Activated T-helper 9 cell treated with anti-CD3 and anti-CD28 coated beads, Interleukin-2, amount 50 U/mL, for 16 hours (primary cell): Measurements from ENCODE around the gene LRP5.

ENCODE experiments used
- DNase-seq: peaks from one replicate; pipeline ENCODE4 v3.0.0-alpha.2; 2020; ENCODE audit warnings: low read depth

LRP5 gene

GRCh38 chr11:68309621-68310185, 2.7 kb upstream of the LRP5 start:
- no peak for DNase-seq

DNA sequence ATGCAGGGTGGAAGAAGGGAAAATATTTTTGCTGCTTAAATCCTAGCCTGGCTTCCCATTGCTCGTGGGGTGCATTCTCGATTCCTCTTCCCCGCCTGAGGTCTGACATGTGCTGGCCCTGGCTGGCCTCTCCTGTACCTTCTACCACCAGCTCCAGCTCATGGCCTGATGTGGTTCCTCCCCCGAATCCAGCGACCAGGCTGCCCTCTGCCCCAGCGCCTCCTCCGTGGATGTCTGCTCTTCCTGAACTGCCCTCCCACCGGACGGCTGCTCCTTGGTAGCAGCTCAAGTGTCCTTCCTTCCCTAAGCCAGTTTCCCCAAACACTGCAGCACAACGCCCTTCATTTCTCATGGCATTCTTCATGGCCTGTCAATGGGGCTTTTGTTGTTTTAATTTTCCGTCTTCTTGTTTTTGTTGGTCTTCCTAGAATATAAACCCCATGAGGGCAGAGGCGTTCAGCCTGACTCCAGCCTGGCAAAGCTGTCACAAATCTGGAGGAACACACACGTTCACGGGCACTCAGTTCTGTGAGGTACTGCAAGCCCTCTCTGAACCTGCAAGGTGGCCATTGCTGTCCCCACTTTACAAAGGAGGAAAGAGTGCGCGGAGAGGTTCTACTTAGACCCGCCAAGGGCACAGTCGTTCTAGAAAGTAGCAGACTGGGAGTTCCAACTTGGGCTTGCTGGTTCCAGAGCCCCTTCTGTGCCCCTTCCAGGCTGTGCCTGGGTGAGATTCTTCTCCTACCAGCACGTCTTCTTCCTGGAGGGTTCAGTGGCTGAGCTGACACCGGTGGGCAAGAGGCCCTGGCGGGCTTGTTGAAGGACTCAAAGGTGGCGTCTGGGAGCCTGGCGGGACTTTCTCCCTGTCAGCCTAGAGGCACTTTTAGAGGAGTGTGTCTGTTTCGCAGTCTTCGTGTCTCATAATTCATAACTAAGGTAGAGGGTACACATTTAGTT, 953 bp upstream of the LRP5 start:
- DNase-seq, result no peak

GRCh38 chr11:68312780-68313573, 586 bp downstream of the LRP5 start:
- DNase-seq, result no peak

- DNase-seq, result no peak
Observed at GRCh38 chr11:68313574-68314202, 1.3 kb downstream of the LRP5 start.

GRCh38 chr11:68314203-68315170, 2.1 kb downstream of the LRP5 start:
- DNase-seq, result no peak

DNA sequence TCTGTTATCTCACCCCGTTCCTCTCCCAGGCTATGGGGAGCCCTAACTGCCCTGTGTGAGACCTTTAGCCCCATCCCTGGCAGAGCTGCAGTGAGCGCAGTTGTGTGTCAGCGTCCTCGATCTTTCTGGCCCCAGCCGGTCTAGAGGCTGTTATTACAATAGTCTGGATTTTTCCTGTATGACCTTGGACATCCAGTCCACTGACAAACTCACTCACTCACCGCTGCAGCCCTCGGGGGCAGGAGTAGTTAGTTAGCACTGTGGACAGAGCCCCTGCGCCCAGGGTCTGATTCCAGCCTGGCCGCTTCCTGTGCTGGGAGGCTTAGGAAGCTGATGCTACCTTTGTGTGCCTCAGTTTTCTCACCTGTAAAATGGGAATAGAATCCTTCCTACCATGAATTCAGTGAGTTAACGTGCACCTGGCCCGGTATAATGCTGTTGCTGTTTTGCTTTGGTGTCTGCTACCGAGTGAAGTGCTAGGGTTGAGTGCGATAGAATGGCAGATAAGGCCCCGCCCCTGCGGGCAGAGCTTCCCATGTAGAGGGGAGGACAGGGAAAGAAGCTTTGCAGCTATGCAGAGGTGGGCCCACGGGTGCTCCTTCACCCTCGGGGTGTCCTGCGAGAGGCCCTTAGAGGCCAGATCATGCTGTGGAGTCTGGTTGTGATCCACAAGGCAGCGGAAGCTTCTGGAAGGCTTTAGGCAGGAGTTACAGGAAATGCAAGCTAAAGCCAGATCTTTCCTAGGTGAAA, 3.0 kb downstream of the LRP5 start:
- DNase-seq, result no peak

DNA sequence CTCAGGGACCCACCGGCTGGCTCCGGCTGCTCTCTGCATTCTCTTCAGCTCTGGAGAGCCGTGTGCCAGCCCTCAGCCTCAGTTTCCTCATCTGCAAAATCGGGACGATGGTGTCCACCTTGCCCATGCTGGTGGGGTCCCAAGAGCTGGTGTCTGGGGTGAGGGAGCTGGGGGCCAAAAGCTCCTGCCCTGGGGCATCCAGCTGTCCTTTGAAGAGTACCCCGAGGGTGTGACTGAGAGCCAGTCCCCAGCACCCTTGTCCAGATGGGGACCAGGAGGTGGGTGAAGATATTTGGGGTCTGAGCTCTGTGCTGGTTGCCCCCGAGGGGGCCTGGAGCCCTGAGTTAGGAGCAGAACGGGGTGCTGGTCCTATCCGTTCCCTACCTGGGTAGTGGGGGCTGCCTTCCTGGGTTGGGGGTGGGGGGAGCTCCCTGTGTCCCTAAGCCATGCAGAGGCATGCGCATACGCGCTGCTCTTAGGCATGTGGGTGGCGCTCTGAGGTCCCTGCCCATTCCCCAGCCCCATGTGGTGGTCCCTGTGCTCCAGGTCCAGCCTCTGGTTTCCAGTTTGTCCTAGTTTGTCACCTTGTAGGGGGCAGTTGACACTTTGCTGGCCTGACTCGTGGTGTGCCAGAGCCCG, 4.9 kb downstream of the LRP5 start:
- no peak for DNase-seq

- DNase-seq, result no peak
Observed at GRCh38 chr11:68321293-68322051, 9.1 kb downstream of the LRP5 start.

- no peak for DNase-seq
Observed at GRCh38 chr11:68322052-68322430, 9.7 kb downstream of the LRP5 start.

DNA sequence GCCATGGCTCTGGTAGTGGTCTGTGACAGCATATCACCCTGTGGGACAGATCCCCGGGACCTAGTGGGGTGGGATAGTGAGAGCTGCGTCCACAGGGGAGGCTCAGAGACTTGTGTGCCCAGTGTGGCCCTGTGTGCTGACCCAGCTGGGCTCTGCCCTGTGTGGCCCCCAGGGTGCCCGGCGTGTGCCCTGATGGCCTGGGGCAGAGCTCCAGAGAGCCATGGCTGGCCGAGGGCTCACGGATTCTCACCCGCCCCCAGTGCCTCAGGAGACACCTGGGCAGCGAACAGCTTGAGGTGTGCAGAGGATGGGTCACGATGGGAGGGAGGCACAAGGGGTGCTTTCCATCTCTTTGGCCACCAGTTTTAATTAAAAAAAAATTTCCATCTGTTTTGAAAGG, 11.8 kb downstream of the LRP5 start:
- DNase-seq, result no peak

DNA sequence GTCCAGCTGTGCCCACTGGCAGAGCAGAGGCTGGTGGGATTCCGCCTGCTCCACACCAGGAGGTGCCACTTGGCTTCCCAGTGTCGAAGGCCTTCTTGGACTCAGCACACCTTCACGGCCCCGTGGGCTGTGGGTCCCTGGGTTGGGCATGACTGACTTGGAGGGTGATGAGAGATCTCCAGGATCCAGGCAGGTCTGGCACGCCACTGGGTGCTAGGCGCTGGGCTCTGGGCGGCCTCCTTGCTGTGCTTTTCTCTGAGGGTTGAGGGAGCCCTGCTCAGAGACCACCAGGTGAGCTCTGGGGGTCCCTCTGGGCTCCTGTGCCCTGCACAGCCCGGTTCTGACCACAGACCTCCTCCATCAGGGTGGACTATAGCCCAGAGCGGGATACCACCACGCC, 12.3 kb downstream of the LRP5 start:
- no peak for DNase-seq

- no peak for DNase-seq
Observed at GRCh38 chr11:68325183-68325906, 13.0 kb downstream of the LRP5 start.

GRCh38 chr11:68325907-68326220, 13.5 kb downstream of the LRP5 start:
- no peak for DNase-seq

- DNase-seq, result no peak
Observed at GRCh38 chr11:68326334-68327215, 14.2 kb downstream of the LRP5 start.

GRCh38 chr11:68327586-68328370, 15.4 kb downstream of the LRP5 start:
- no peak for DNase-seq

GRCh38 chr11:68328374-68329091, 16.1 kb downstream of the LRP5 start:
- DNase-seq, result no peak
